ENCODE results near the gene CTNNA2. TPM values are rescaled to one million over a fixed set of nuclear protein-coding genes. Genes with fewer than 3 reads are reported as not detected.
A peak's percentile ranks its signal among the peaks of the same experiment; 100 is the strongest.

Gene CTNNA2
- total RNA-seq, 6 donors from 2014 or later, result not detected

GRCh38 chr2:80238692-80239469, 726.0 kb downstream of the CTNNA2 start:
- Histone ChIP-seq H3K36me3 (no peaks in the 10 kb centered on the region), H3K27me3 (no peaks in the 10 kb centered on the region), H3K4me3 (no peak overlapping the region), H3K27ac (no peak overlapping the region), H3K4me1 (peaks cover 0 to 6% (median 0%) of the 10 kb centered on the region in 4 donors), H3K9me3 (no peaks in the 10 kb centered on the region)
- TF ChIP-seq POLR2A (IDR thresholded peaks at IDR 0.05) (no peak), CTCF (IDR thresholded peaks at IDR 0.05) (peak; percentile 43 to 69 (median 53))
- DNase-seq, result peak in 1 of 2 donors; percentile 24
- no peak for ATAC-seq (ENCODE audit: low FRiP score in 2 of 2)
- WGBS, 2 donors, result 56 to 64% methylated on average over 11 of the region's 11 CpGs

GRCh38 chr2:80242355-80242910, 729.6 kb downstream of the CTNNA2 start:
- Histone ChIP-seq H3K36me3 (no peaks in the 10 kb centered on the region), H3K27ac (no peak overlapping the region), H3K9me3 (no peaks in the 10 kb centered on the region), H3K4me3 (no peak overlapping the region), H3K4me1 (peaks cover 0 to 6% (median 0%) of the 10 kb centered on the region in 4 donors), H3K27me3 (no peaks in the 10 kb centered on the region)
- ATAC-seq (ENCODE audit: low FRiP score in 2 of 2) (no peak), DNase-seq (no peak)
- TF ChIP-seq EP300 (IDR thresholded peaks at IDR 0.05) (no peak), CTCF (IDR thresholded peaks at IDR 0.05) (no peak), POLR2A (IDR thresholded peaks at IDR 0.05) (no peak), POLR2AphosphoS5 (IDR thresholded peaks at IDR 0.05) (no peak)
- 25 to 29% methylated on average over 3 of the region's 3 CpGs for WGBS, 2 donors

GRCh38 chr2:80244905-80245584, 732.2 kb downstream of the CTNNA2 start:
- WGBS, 2 donors, result 47 to 63% methylated on average over 8 of the region's 8 CpGs
- DNase-seq, result no peak
- Histone ChIP-seq H3K4me3 (no peak overlapping the region), H3K27ac (no peak overlapping the region), H3K27me3 (no peaks in the 10 kb centered on the region), H3K9me3 (no peaks in the 10 kb centered on the region), H3K4me1 (peaks cover 0 to 6% (median 0%) of the 10 kb centered on the region in 4 donors), H3K36me3 (no peaks in the 10 kb centered on the region)
- TF ChIP-seq EP300 (IDR thresholded peaks at IDR 0.05) (no peak), POLR2AphosphoS5 (IDR thresholded peaks at IDR 0.05) (no peak), POLR2A (IDR thresholded peaks at IDR 0.05) (no peak), CTCF (IDR thresholded peaks at IDR 0.05) (no peak)
- ATAC-seq (ENCODE audit: low FRiP score in 2 of 2), result no peak

- no peak for TF ChIP-seq CTCF (IDR thresholded peaks at IDR 0.05)
- TF ChIP-seq POLR2AphosphoS5 (IDR thresholded peaks at IDR 0.05), result no peak
- no peak for TF ChIP-seq POLR2A (IDR thresholded peaks at IDR 0.05)
- no peak for TF ChIP-seq EP300 (IDR thresholded peaks at IDR 0.05)
- Histone ChIP-seq H3K36me3 (no peaks in the 10 kb centered on the region), H3K27ac (no peak overlapping the region), H3K4me1 (peaks cover 0 to 6% (median 0%) of the 10 kb centered on the region in 4 donors), H3K4me3 (no peak overlapping the region), H3K9me3 (no peaks in the 10 kb centered on the region), H3K27me3 (no peaks in the 10 kb centered on the region)
- DNase-seq (no peak), ATAC-seq (ENCODE audit: low FRiP score in 2 of 2) (no peak)
- 97 to 100% methylated on average over 1 of the region's 1 CpG for WGBS, 2 donors
Measured at GRCh38 chr2:80246534-80246933, 733.7 kb downstream of the CTNNA2 start.
